OCI-LY1 (cell line): ENCODE measurements around the gene IL10RB.
A peak's percentile ranks its signal among the peaks of the same experiment; 100 is the strongest.

Experiments
- H2AFZ ChIP-seq: fragments of 200-600 bp; sonication (generic), shearing (Covaris generic); 2 replicates; pipeline ENCODE4 v1.6.0; 2014; ENCODE audit warnings: antibody characterized with exemption, mild to moderate bottlenecking, low read length
- H3F3A ChIP-seq: fragments of 200-600 bp; sonication (generic), shearing (Covaris generic); 2 replicates; pipeline ENCODE4 v1.6.0; 2014; ENCODE audit warnings: mild to moderate bottlenecking, antibody characterized with exemption, low read length, moderate library complexity; ENCODE audit not compliant: insufficient read depth
- H3K27ac ChIP-seq: fragments of 200-600 bp; sonication (generic); 2 replicates; pipeline ENCODE4 v1.5.1; 2014; ENCODE audit warnings: low read length, mixed run types, mild to moderate bottlenecking, low read depth; ENCODE audit not compliant: poor library complexity, severe bottlenecking
- H3K27me3 ChIP-seq: fragments of 200-600 bp; sonication (generic); 2 replicates; pipeline ENCODE4 v1.6.0; 2014; ENCODE audit warnings: antibody characterized with exemption, mild to moderate bottlenecking, low read length, moderate library complexity; ENCODE audit not compliant: insufficient read depth
- H3K36me3 ChIP-seq: fragments of 200-600 bp; sonication (generic); 2 replicates; pipeline ENCODE4 v1.6.1; 2014; ENCODE audit warnings: mild to moderate bottlenecking, antibody characterized with exemption, low read length, moderate library complexity, mixed read lengths; ENCODE audit not compliant: insufficient read depth
- H3K4me1 ChIP-seq: fragments of 200-600 bp; sonication (generic); 2 replicates; pipeline ENCODE4 v1.5.1; 2014; ENCODE audit warnings: mild to moderate bottlenecking, low read length, moderate library complexity; ENCODE audit not compliant: insufficient read depth, severe bottlenecking
- H3K4me2 ChIP-seq: fragments of 200-600 bp; sonication (generic), shearing (Covaris generic); 2 replicates; pipeline ENCODE4 v1.6.1; 2014; ENCODE audit warnings: low read length
- H3K4me3 ChIP-seq: fragments of 200-600 bp; sonication (generic); 2 replicates; pipeline ENCODE4 v1.5.1; 2014; ENCODE audit warnings: low read length, low read depth, mild to moderate bottlenecking, mixed read lengths; ENCODE audit not compliant: poor library complexity, severe bottlenecking
- H3K79me2 ChIP-seq: fragments of 200-600 bp; shearing (Covaris generic); 2 replicates; pipeline ENCODE4 v1.6.1; 2016; ENCODE audit warnings: mixed run types, low read length, mixed read lengths; ENCODE audit not compliant: insufficient read depth
- H3K9ac ChIP-seq: fragments of 200-600 bp; sonication (generic), shearing (Covaris generic); 2 replicates; pipeline ENCODE4 v1.6.1; 2014; ENCODE audit warnings: mild to moderate bottlenecking, low read length, mixed read lengths
- H3K9me2 ChIP-seq: fragments of 200-600 bp; sonication (generic), shearing (Covaris generic); 2 replicates; pipeline ENCODE4 v1.6.1; 2014; ENCODE audit warnings: low read depth, mild to moderate bottlenecking, low read length, mixed read lengths
- H3K9me3 ChIP-seq: fragments of 200-600 bp; shearing (Covaris generic); 2 replicates; pipeline ENCODE4 v1.6.1; 2014; ENCODE audit warnings: low read length, mixed read lengths
- H4K20me1 ChIP-seq: fragments of 200-600 bp; sonication (generic), shearing (Covaris generic); 2 replicates; pipeline ENCODE4 v1.6.0; 2016; ENCODE audit warnings: mild to moderate bottlenecking, low read length; ENCODE audit not compliant: insufficient read depth
- EZH2 ChIP-seq: fragments of 200-600 bp; sonication (generic), shearing (Covaris generic); IDR thresholded peaks from 2 replicates; pipeline ENCODE4 v1.8.0; 2017; ENCODE audit warnings: borderline replicate concordance, mixed run types, mild to moderate bottlenecking, antibody characterized with exemption, low read length, moderate library complexity, mixed read lengths
- TF ChIP-seq, protein P1 (sequence below): fragments of 200-600 bp; sonication (generic), shearing (Covaris generic); IDR thresholded peaks from 2 replicates; pipeline ENCODE4 v1.5.1; 2017; ENCODE audit warnings: mild to moderate bottlenecking, antibody characterized with exemption, low read length, moderate library complexity, mixed read lengths

Gene IL10RB

DNA sequence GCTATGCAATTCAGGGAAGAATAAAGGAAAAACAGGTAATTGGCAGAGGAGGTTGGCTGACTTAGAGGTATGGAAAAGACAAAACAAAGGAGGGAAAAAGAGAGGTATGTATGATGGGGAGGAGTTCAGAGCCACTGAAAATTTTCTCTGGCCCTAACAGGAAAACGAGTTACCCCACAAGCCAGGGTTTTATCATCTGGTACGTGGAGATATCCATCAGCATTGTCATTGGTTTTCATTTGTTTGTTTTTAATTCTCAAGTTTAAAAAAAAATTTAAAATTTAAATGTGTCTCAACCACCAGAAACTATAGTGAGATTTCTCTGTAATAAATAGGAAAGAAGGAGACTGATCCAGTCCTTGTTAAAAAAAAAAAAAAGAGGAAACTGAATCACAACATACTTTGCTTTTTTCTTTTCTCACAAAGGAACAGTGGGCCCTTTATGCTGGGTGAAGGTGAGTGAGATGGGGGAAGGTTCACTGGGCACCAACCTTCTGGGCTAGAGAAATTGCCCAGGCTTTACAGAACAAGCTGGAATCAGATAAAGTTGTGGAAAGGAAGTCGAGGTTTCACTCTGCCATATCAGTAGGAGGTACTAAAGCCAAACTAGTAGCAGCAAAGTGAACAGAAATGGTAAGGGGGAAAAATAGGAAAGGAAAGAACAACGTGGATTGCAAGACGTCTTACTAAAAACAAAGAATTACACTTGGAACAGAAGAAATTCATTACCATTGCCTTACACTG is 33.7 kb upstream of the IL10RB start:
- Histone ChIP-seq H3K9ac (peak overlapping the region; percentile 77), H4K20me1 (no peaks in the 10 kb centered on the region), H3K9me3 (no peaks in the 10 kb centered on the region), H3K36me3 (peaks cover 57% of the 10 kb centered on the region), H3F3A (no peaks in the 10 kb centered on the region), H2AFZ (no peak overlapping the region), H3K9me2 (no peaks in the 10 kb centered on the region), H3K4me3 (peak overlapping the region; percentile 96), H3K27ac (peak overlapping the region; percentile 79), H3K27me3 (no peaks in the 10 kb centered on the region), H3K4me2 (peak overlapping the region; percentile 95), H3K79me2 (peaks cover 69% of the 10 kb centered on the region), H3K4me1 (peaks cover 70% of the 10 kb centered on the region)
- TF ChIP-seq, protein P1, sequence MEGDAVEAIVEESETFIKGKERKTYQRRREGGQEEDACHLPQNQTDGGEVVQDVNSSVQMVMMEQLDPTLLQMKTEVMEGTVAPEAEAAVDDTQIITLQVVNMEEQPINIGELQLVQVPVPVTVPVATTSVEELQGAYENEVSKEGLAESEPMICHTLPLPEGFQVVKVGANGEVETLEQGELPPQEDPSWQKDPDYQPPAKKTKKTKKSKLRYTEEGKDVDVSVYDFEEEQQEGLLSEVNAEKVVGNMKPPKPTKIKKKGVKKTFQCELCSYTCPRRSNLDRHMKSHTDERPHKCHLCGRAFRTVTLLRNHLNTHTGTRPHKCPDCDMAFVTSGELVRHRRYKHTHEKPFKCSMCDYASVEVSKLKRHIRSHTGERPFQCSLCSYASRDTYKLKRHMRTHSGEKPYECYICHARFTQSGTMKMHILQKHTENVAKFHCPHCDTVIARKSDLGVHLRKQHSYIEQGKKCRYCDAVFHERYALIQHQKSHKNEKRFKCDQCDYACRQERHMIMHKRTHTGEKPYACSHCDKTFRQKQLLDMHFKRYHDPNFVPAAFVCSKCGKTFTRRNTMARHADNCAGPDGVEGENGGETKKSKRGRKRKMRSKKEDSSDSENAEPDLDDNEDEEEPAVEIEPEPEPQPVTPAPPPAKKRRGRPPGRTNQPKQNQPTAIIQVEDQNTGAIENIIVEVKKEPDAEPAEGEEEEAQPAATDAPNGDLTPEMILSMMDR = no peak
- TF ChIP-seq EZH2 = no peak

DNA sequence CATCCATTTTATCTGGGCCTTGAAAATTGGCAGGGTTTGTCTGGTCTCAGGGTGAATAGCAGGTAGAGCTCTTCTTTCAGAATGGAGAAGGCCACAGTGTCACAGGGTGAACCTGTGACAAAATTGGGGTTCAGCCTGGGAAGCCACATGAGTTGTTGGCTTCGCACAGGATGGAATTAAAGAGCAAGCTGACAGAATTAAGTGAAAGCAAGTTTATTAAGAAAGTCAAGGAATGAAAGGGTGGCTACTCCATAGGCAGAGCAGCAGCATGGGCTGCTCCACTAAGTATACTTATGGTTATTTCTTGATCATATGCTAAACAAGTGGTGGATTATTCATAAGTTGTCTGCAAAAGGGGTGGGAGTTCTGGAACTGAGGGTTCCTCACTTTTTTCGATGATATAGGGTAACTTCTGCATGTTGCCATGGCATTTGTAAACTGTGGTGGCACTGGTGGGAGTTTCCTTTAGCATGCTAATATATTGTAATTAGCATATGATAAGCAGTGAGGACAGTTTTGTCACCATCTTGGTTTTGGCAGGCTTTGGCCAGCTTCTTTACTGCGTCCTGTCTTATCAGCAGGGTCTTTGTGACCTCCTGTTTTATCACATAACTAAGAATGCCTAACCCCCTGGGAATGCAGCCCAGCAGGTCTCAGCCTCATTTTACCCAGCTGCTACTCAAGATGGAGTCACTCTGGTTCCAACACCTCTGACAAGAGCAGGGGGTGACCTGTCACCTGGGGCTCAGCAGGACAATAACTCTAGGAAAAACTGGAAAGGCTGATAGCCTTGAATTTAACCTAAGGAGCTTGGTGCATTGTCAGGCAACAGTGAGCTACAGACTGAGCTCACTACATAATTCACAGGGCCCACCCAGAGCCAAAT is 31.3 kb upstream of the IL10RB start:
- H3K9me3 ChIP-seq = 0 out of 2 replicates have a peak, but pooled peaks cover 2% of the 10 kb centered on the region
- peaks cover 72% of the 10 kb centered on the region for H3K36me3 ChIP-seq
- H3F3A ChIP-seq = no peaks in the 10 kb centered on the region
- no peak overlapping the region for H3K4me2 ChIP-seq
- TF ChIP-seq, protein P1 = no peak
- no peak for TF ChIP-seq EZH2
- H2AFZ ChIP-seq = no peak overlapping the region
- H3K27ac ChIP-seq = no peak overlapping the region
- H3K4me3 ChIP-seq = no peak overlapping the region
- no peaks in the 10 kb centered on the region for H4K20me1 ChIP-seq
- H3K9ac ChIP-seq = no peak overlapping the region
- peaks cover 81% of the 10 kb centered on the region for H3K4me1 ChIP-seq
- H3K27me3 ChIP-seq = no peaks in the 10 kb centered on the region
- H3K9me2 ChIP-seq = no peaks in the 10 kb centered on the region
- peaks cover 84% of the 10 kb centered on the region for H3K79me2 ChIP-seq

DNA sequence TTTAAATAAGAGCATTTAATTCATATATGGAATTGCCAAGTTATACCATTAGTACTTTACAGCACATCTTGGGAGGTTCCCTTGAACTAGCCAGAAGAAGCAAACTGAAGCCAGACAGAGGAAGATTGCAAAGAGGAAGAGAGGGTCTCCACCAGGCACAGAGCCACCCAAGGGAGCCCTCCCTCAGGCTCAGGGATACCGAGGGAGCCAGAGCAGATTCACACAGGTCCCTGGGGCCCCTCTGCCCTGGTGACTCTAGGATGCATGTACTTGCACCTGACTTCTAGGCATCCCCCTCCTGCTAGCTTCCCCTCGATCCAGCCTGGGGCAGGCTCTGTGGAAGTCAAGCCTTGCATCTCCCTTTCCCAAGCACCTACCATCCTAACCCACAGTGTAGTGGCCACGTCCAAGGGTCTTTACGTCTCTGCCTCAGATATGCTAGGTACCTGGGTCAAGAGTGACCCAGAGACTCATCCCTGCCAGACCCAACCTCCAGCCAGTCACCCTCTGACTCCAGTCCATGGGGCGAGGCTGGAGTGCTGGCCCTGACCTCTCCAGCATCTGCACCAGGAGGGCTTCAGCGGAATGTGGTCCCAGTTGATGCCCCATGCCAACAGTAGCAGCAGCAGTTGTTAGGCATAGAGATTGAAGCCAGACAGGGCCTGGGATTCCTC is 30.0 kb upstream of the IL10RB start:
- Histone ChIP-seq H3K9ac (no peak overlapping the region), H3K36me3 (peaks cover 78% of the 10 kb centered on the region), H3K27ac (peak overlapping the region; percentile 90), H3K4me1 (peaks cover 85% of the 10 kb centered on the region), H3F3A (no peaks in the 10 kb centered on the region), H3K79me2 (peaks cover 84% of the 10 kb centered on the region), H3K4me2 (no peak overlapping the region), H4K20me1 (no peaks in the 10 kb centered on the region), H2AFZ (no peak overlapping the region), H3K4me3 (no peak overlapping the region), H3K27me3 (no peaks in the 10 kb centered on the region), H3K9me3 (0 out of 2 replicates have a peak, but pooled peaks cover 2% of the 10 kb centered on the region), H3K9me2 (no peaks in the 10 kb centered on the region)
- TF ChIP-seq, protein P1 = no peak
